Panc1 (cell line): ENCODE results near the gene C2orf81.

ENCODE experiments used
- CTCF ChIP-seq: fragments of 450-650 bp; IDR thresholded peaks from 2 replicates; pipeline ENCODE4 v1.5.1; 2017; ENCODE audit warnings: mild to moderate bottlenecking
- POLR2AphosphoS5 ChIP-seq: IDR thresholded peaks from 2 replicates; pipeline ENCODE4 v1.6.1; 2012; ENCODE audit warnings: mild to moderate bottlenecking, low read depth, low read length, moderate library complexity
- SIN3A ChIP-seq: IDR thresholded peaks from 2 replicates; pipeline ENCODE4 v1.6.1; 2012; ENCODE audit warnings: low read depth, mild to moderate bottlenecking, low read length, moderate library complexity, borderline replicate concordance; ENCODE audit not compliant: insufficient read depth
- TF ChIP-seq, protein P1 (sequence below), 2 experiments: IDR thresholded peaks; 2 replicates each; pipeline ENCODE4 v1.6.1; 2011 to 2012; ENCODE audit warnings: low read depth in 2 of 2, control low read depth in 1 of 2, low read length in 1 of 2, mild to moderate bottlenecking in 1 of 2, moderate library complexity in 1 of 2; ENCODE audit not compliant: insufficient read depth in 1 of 2

DNA sequence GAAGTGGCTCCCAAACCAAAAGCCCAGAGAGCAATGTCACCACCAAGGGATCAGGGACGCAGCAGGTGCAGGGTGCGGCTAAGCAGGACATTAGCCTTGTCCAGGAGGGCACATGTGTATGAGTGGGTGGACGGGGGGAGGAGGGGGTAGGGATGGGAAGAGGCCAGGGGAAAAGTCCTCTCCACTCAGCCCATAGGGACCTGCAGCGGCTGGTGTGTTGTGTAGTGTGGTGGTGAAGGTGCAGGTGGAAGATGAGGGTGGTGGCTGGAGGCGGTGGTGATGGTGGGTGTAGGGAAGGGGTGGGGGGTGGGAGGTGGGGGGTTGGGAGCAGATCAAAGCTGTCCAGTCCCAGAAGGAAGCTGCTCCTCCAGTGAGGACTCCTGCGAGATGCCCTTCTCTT, 3.7 kb downstream of the C2orf81 start:
- no peak for TF ChIP-seq CTCF
- TF ChIP-seq POLR2AphosphoS5 = no peak
- TF ChIP-seq, protein P1, sequence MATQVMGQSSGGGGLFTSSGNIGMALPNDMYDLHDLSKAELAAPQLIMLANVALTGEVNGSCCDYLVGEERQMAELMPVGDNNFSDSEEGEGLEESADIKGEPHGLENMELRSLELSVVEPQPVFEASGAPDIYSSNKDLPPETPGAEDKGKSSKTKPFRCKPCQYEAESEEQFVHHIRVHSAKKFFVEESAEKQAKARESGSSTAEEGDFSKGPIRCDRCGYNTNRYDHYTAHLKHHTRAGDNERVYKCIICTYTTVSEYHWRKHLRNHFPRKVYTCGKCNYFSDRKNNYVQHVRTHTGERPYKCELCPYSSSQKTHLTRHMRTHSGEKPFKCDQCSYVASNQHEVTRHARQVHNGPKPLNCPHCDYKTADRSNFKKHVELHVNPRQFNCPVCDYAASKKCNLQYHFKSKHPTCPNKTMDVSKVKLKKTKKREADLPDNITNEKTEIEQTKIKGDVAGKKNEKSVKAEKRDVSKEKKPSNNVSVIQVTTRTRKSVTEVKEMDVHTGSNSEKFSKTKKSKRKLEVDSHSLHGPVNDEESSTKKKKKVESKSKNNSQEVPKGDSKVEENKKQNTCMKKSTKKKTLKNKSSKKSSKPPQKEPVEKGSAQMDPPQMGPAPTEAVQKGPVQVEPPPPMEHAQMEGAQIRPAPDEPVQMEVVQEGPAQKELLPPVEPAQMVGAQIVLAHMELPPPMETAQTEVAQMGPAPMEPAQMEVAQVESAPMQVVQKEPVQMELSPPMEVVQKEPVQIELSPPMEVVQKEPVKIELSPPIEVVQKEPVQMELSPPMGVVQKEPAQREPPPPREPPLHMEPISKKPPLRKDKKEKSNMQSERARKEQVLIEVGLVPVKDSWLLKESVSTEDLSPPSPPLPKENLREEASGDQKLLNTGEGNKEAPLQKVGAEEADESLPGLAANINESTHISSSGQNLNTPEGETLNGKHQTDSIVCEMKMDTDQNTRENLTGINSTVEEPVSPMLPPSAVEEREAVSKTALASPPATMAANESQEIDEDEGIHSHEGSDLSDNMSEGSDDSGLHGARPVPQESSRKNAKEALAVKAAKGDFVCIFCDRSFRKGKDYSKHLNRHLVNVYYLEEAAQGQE (IDR thresholded peaks at IDR 0.05; ENCODE audit: insufficient read depth in 1 of 2, low read depth in 2 of 2, low read length in 1 of 2) = no peak
- no peak for TF ChIP-seq SIN3A
